Measurements from ENCODE around the gene ADAP1. TPM values are rescaled to one million over a fixed set of nuclear protein-coding genes. Genes with fewer than 3 reads are reported as not detected.

The ADAP1 gene
- total RNA-seq, 1 experiment from 2014 or later, result 3.5 TPM

GRCh38 chr7:983616-984071 lies 29.2 kb upstream of the ADAP1 start:
- H3K4me3 ChIP-seq, result no peak overlapping the region
- no peaks in the 10 kb centered on the region for H3K4me1 ChIP-seq (replicated peaks)
- DNase-seq (ENCODE audit: low read depth in 1 of 2, low spot score in 2 of 2), result no peak
- no peaks in the 10 kb centered on the region for H3K27me3 ChIP-seq (replicated peaks)
- no peak overlapping the region for H3K27ac ChIP-seq
- no peaks in the 10 kb centered on the region for H3K9me3 ChIP-seq (replicated peaks)
- H3K36me3 ChIP-seq, result no peaks in the 10 kb centered on the region

GRCh38 chr7:983004-983615 lies 28.6 kb upstream of the ADAP1 start, which contains the start of gene CYP2W1:
Gene CYP2W1 (plus strand): TSS chr7:983181. CDS start chr7:983212, 31 bp downstream.
- DNase-seq (ENCODE audit: low read depth in 1 of 2, low spot score in 2 of 2), result no peak
- H3K9me3 ChIP-seq (replicated peaks), result no peaks in the 10 kb centered on the region

GRCh38 chr7:982511-983003 lies 28.1 kb upstream of the ADAP1 start:
- Histone ChIP-seq H3K27me3 (replicated peaks) (no peaks in the 10 kb centered on the region), H3K27ac (no peak overlapping the region), H3K4me3 (no peak overlapping the region), H3K36me3 (no peaks in the 10 kb centered on the region), H3K9me3 (replicated peaks) (no peaks in the 10 kb centered on the region), H3K4me1 (replicated peaks) (peaks cover 3% of the 10 kb centered on the region)
- no peak for DNase-seq (ENCODE audit: low read depth in 1 of 2, low spot score in 2 of 2)

More at GRCh38 chr7:983004-983615, 28.6 kb upstream of the ADAP1 start, which contains the start of gene CYP2W1:
- Histone ChIP-seq H3K36me3 (no peaks in the 10 kb centered on the region), H3K4me3 (no peak within 1 kb of the TSS), H3K4me1 (replicated peaks) (no peaks in the 10 kb centered on the region), H3K27ac (no peak within 1 kb of the TSS), H3K27me3 (replicated peaks) (no peaks in the 10 kb centered on the region)

GRCh38 chr7:981793-982510 lies 27.5 kb upstream of the ADAP1 start:
- H3K4me1 ChIP-seq (replicated peaks), result peaks cover 7% of the 10 kb centered on the region
- no peaks in the 10 kb centered on the region for H3K27me3 ChIP-seq (replicated peaks)
- H3K27ac ChIP-seq, result no peak overlapping the region
- no peaks in the 10 kb centered on the region for H3K9me3 ChIP-seq (replicated peaks)
- H3K4me3 ChIP-seq, result no peak overlapping the region
- H3K36me3 ChIP-seq, result no peaks in the 10 kb centered on the region
- no peak for DNase-seq (ENCODE audit: low read depth in 1 of 2, low spot score in 2 of 2)

GRCh38 chr7:979886-980571 lies 25.5 kb upstream of the ADAP1 start:
- Histone ChIP-seq H3K27ac (no peak overlapping the region), H3K9me3 (replicated peaks) (no peaks in the 10 kb centered on the region), H3K4me3 (no peak overlapping the region), H3K27me3 (replicated peaks) (no peaks in the 10 kb centered on the region), H3K36me3 (peaks cover 3% of the 10 kb centered on the region), H3K4me1 (replicated peaks) (peaks cover 10% of the 10 kb centered on the region)
- DNase-seq (ENCODE audit: low read depth in 1 of 2, low spot score in 2 of 2), result no peak

- peaks cover 4% of the 10 kb centered on the region for H3K36me3 ChIP-seq
- H3K4me1 ChIP-seq (replicated peaks), result peaks cover 10% of the 10 kb centered on the region
- DNase-seq (ENCODE audit: low read depth in 1 of 2, low spot score in 2 of 2), result no peak
- H3K27me3 ChIP-seq (replicated peaks), result no peaks in the 10 kb centered on the region
- H3K27ac ChIP-seq, result no peak overlapping the region
- no peak overlapping the region for H3K4me3 ChIP-seq
- H3K9me3 ChIP-seq (replicated peaks), result no peaks in the 10 kb centered on the region
Measured at GRCh38 chr7:979151-979550, 24.7 kb upstream of the ADAP1 start.

- no peaks in the 10 kb centered on the region for H3K9me3 ChIP-seq (replicated peaks)
- H3K4me3 ChIP-seq, result no peak overlapping the region
- no peak overlapping the region for H3K27ac ChIP-seq
- H3K27me3 ChIP-seq (replicated peaks), result no peaks in the 10 kb centered on the region
- DNase-seq (ENCODE audit: low read depth in 1 of 2, low spot score in 2 of 2), result no peak
- peaks cover 6% of the 10 kb centered on the region for H3K36me3 ChIP-seq
- H3K4me1 ChIP-seq (replicated peaks), result peaks cover 10% of the 10 kb centered on the region
Measured at GRCh38 chr7:978416-979091, 24.1 kb upstream of the ADAP1 start.

- DNase-seq (ENCODE audit: low read depth in 1 of 2, low spot score in 2 of 2), result no peak
- Histone ChIP-seq H3K36me3 (peaks cover 11% of the 10 kb centered on the region), H3K4me1 (replicated peaks) (peaks cover 10% of the 10 kb centered on the region), H3K9me3 (replicated peaks) (no peaks in the 10 kb centered on the region), H3K27ac (no peak overlapping the region), H3K27me3 (replicated peaks) (no peaks in the 10 kb centered on the region), H3K4me3 (no peak overlapping the region)
Measured at GRCh38 chr7:978049-978346, 23.5 kb upstream of the ADAP1 start.

- no peak for DNase-seq (ENCODE audit: low read depth in 1 of 2, low spot score in 2 of 2)
Measured at GRCh38 chr7:977326-978048, 23.0 kb upstream of the ADAP1 start.

GRCh38 chr7:976901-977325 lies 22.4 kb upstream of the ADAP1 start:
- no peak overlapping the region for H3K27ac ChIP-seq
- H3K4me3 ChIP-seq, result no peak overlapping the region
- H3K27me3 ChIP-seq (replicated peaks), result no peaks in the 10 kb centered on the region
- H3K9me3 ChIP-seq (replicated peaks), result no peaks in the 10 kb centered on the region
- peaks cover 22% of the 10 kb centered on the region for H3K36me3 ChIP-seq
- peaks cover 10% of the 10 kb centered on the region for H3K4me1 ChIP-seq (replicated peaks)
- DNase-seq (ENCODE audit: low read depth in 1 of 2, low spot score in 2 of 2), result no peak

More at GRCh38 chr7:977326-978048, 23.0 kb upstream of the ADAP1 start:
- H3K4me1 ChIP-seq (replicated peaks), result peaks cover 10% of the 10 kb centered on the region
- H3K27me3 ChIP-seq (replicated peaks), result no peaks in the 10 kb centered on the region
- no peaks in the 10 kb centered on the region for H3K9me3 ChIP-seq (replicated peaks)
- H3K27ac ChIP-seq, result no peak overlapping the region
- peaks cover 16% of the 10 kb centered on the region for H3K36me3 ChIP-seq
- H3K4me3 ChIP-seq, result no peak overlapping the region

GRCh38 chr7:975702-976473 lies 21.4 kb upstream of the ADAP1 start:
- peaks cover 30% of the 10 kb centered on the region for H3K36me3 ChIP-seq
- no peak for DNase-seq (ENCODE audit: low read depth in 1 of 2, low spot score in 2 of 2)
- H3K4me3 ChIP-seq, result peak overlapping the region; percentile 98
- H3K27ac ChIP-seq, result no peak overlapping the region
- H3K4me1 ChIP-seq (replicated peaks), result peaks cover 10% of the 10 kb centered on the region
- no peaks in the 10 kb centered on the region for H3K27me3 ChIP-seq (replicated peaks)
- H3K9me3 ChIP-seq (replicated peaks), result no peaks in the 10 kb centered on the region

GRCh38 chr7:974820-975681 lies 20.6 kb upstream of the ADAP1 start, which contains the start of gene COX19:
Gene COX19 (minus strand): TSS chr7:975549. CDS start chr7:975509, 40 bp downstream.
- Histone ChIP-seq H3K4me1 (replicated peaks) (peaks cover 10% of the 10 kb centered on the region), H3K4me3 (peak within 1 kb of the TSS; percentile 98), H3K27ac (peak within 1 kb of the TSS; percentile 84), H3K9me3 (replicated peaks) (no peaks in the 10 kb centered on the region), H3K36me3 (peaks cover 36% of the 10 kb centered on the region), H3K27me3 (replicated peaks) (no peaks in the 10 kb centered on the region)
- peak; percentile 66 to 89 for DNase-seq (ENCODE audit: low read depth in 1 of 2, low spot score in 2 of 2)
